Mesendoderm (in vitro differentiated cells): ENCODE measurements around the gene ERC1.

ENCODE experiments used
- DNase-seq: peaks from one replicate; pipeline ENCODE4 v3.0.0; 2013
- H2AK5ac ChIP-seq: 2 replicates; pipeline ENCODE4 v1.6.1; 2013; ENCODE audit warnings: low read length, inconsistent platforms
- H2BK120ac ChIP-seq: 2 replicates; pipeline ENCODE4 v1.6.1; 2013; ENCODE audit warnings: low read depth, mild to moderate bottlenecking, low read length, moderate library complexity, mixed read lengths
- H2BK15ac ChIP-seq: replicated peaks from 2 replicates; pipeline ENCODE4 v1.6.1; 2013; ENCODE audit warnings: low read depth, mild to moderate bottlenecking, moderate library complexity
- H2BK5ac ChIP-seq: 2 replicates; pipeline ENCODE4 v1.6.1; 2013; ENCODE audit warnings: low read length, inconsistent platforms
- H3K18ac ChIP-seq: 2 replicates; pipeline ENCODE4 v1.6.1; 2013; ENCODE audit warnings: mild to moderate bottlenecking, low read length, mixed read lengths
- H3K23ac ChIP-seq: one replicate; pipeline ENCODE4 v1.6.1; 2013; ENCODE audit warnings: low read length
- H3K27ac ChIP-seq: 2 replicates; pipeline ENCODE4 v1.5.1; 2013; ENCODE audit warnings: low read depth, mild to moderate bottlenecking, inconsistent platforms, low read length, moderate library complexity
- H3K27me3 ChIP-seq: 2 replicates; pipeline ENCODE4 v1.6.1; 2013; ENCODE audit warnings: low read length, control low read depth, mild to moderate bottlenecking, inconsistent platforms; ENCODE audit not compliant: insufficient read depth, poor library complexity
- H3K36me3 ChIP-seq: 2 replicates; pipeline ENCODE4 v1.6.1; 2013; ENCODE audit warnings: low read length, inconsistent platforms; ENCODE audit not compliant: control insufficient read depth, insufficient read depth
- H3K4ac ChIP-seq: one replicate; pipeline ENCODE4 v1.6.1; 2013; ENCODE audit warnings: low read depth, mild to moderate bottlenecking, low read length, moderate library complexity
- H3K4me1 ChIP-seq: 2 replicates; pipeline ENCODE4 v1.6.1; 2013; ENCODE audit warnings: low read depth, low read length, inconsistent platforms; ENCODE audit not compliant: control insufficient read depth
- H3K4me2 ChIP-seq: 2 replicates; pipeline ENCODE4 v1.6.1; 2013; ENCODE audit warnings: low read length
- H3K4me3 ChIP-seq: 2 replicates; pipeline ENCODE4 v1.5.1; 2013; ENCODE audit warnings: mild to moderate bottlenecking, low read length
- H3K56ac ChIP-seq: one replicate; pipeline ENCODE4 v1.6.1; 2013; ENCODE audit warnings: low read length
- H3K79me1 ChIP-seq: 2 replicates; pipeline ENCODE4 v1.6.1; 2013; ENCODE audit warnings: low read length, inconsistent platforms
- H3K79me2 ChIP-seq: 2 replicates; pipeline ENCODE4 v1.6.1; 2013; ENCODE audit warnings: mild to moderate bottlenecking, low read length; ENCODE audit not compliant: control insufficient read depth, insufficient read depth
- H3K9ac ChIP-seq: 2 replicates; pipeline ENCODE4 v1.6.1; 2013; ENCODE audit warnings: low read length, inconsistent platforms
- H4K5ac ChIP-seq: one replicate; pipeline ENCODE4 v1.6.1; 2013; ENCODE audit warnings: low read length
- H4K8ac ChIP-seq: one replicate; pipeline ENCODE4 v1.6.1; 2013; ENCODE audit warnings: low read depth, mild to moderate bottlenecking, control low read depth, low read length, moderate library complexity
- WGBS: extraction: QIAGEN DNeasy Blood & Tissue Kit; methylation state at CpG from one replicate; pipeline ENCODE4 v1.1.7; 2013; ENCODE audit warnings: low lambda C conversion rate, missing lambda C conversion rate; ENCODE audit not compliant: insufficient coverage; ENCODE audit errors: extremely low coverage; 5-methylcytosine and 5-hydroxymethylcytosine counted together

ERC1 gene

GRCh38 chr12:1377681-1378080 lies 386.7 kb downstream of the ERC1 start:
- H2BK5ac ChIP-seq, result no peak overlapping the region
- no peak overlapping the region for H3K18ac ChIP-seq
- no peak for DNase-seq
- WGBS, result 100% methylated on average over 1 of the region's 3 CpGs
- no peaks in the 10 kb centered on the region for H3K36me3 ChIP-seq
- no peak overlapping the region for H2BK15ac ChIP-seq
- no peak overlapping the region for H3K56ac ChIP-seq
- no peak overlapping the region for H4K8ac ChIP-seq
- H3K79me1 ChIP-seq, result no peaks in the 10 kb centered on the region
- H3K4ac ChIP-seq, result no peak overlapping the region
- no peak overlapping the region for H3K23ac ChIP-seq
- H4K5ac ChIP-seq, result no peak overlapping the region
- H2AK5ac ChIP-seq, result no peak overlapping the region
- no peaks in the 10 kb centered on the region for H3K27me3 ChIP-seq
- no peak overlapping the region for H3K27ac ChIP-seq
- no peaks in the 10 kb centered on the region for H3K4me1 ChIP-seq
- no peak overlapping the region for H3K4me3 ChIP-seq
- no peak overlapping the region for H3K4me2 ChIP-seq
- H2BK120ac ChIP-seq, result no peak overlapping the region
- no peaks in the 10 kb centered on the region for H3K79me2 ChIP-seq
- no peak overlapping the region for H3K9ac ChIP-seq

GRCh38 chr12:1380171-1380851 lies 389.3 kb downstream of the ERC1 start:
- WGBS, result no CpG with 5 or more reads among the region's 12 CpGs
- no peaks in the 10 kb centered on the region for H3K4me1 ChIP-seq
- H2BK120ac ChIP-seq, result no peak overlapping the region
- H3K36me3 ChIP-seq, result no peaks in the 10 kb centered on the region
- H2AK5ac ChIP-seq, result no peak overlapping the region
- no peak overlapping the region for H3K4me3 ChIP-seq
- H3K18ac ChIP-seq, result no peak overlapping the region
- H3K9ac ChIP-seq, result no peak overlapping the region
- H3K4ac ChIP-seq, result no peak overlapping the region
- no peaks in the 10 kb centered on the region for H3K79me2 ChIP-seq
- no peak overlapping the region for H2BK15ac ChIP-seq
- H3K27ac ChIP-seq, result no peak overlapping the region
- no peak for DNase-seq
- H3K23ac ChIP-seq, result no peak overlapping the region
- H4K8ac ChIP-seq, result no peak overlapping the region
- H3K27me3 ChIP-seq, result no peaks in the 10 kb centered on the region
- no peaks in the 10 kb centered on the region for H3K79me1 ChIP-seq
- H3K4me2 ChIP-seq, result no peak overlapping the region
- H4K5ac ChIP-seq, result no peak overlapping the region
- H2BK5ac ChIP-seq, result no peak overlapping the region
- no peak overlapping the region for H3K56ac ChIP-seq

- 100% methylated on average over 2 of the region's 6 CpGs for WGBS
- no peak for DNase-seq
- Histone ChIP-seq H4K8ac (no peak overlapping the region), H3K4me3 (no peak overlapping the region), H3K27me3 (no peaks in the 10 kb centered on the region), H2BK15ac (no peak overlapping the region), H3K36me3 (no peaks in the 10 kb centered on the region), H2BK120ac (no peak overlapping the region), H2AK5ac (no peak overlapping the region), H3K23ac (no peak overlapping the region), H3K4me2 (no peak overlapping the region), H3K4me1 (no peaks in the 10 kb centered on the region), H3K79me1 (no peaks in the 10 kb centered on the region), H3K9ac (no peak overlapping the region), H3K18ac (no peak overlapping the region), H3K4ac (no peak overlapping the region), H3K56ac (no peak overlapping the region), H3K79me2 (no peaks in the 10 kb centered on the region), H4K5ac (no peak overlapping the region), H3K27ac (no peak overlapping the region), H2BK5ac (no peak overlapping the region)
These were observed 391.1 kb downstream of the ERC1 start for GRCh38 chr12:1382151-1382550.

- H3K23ac ChIP-seq, result no peak overlapping the region
- H3K4me1 ChIP-seq, result no peaks in the 10 kb centered on the region
- H2AK5ac ChIP-seq, result no peak overlapping the region
- no peak overlapping the region for H4K5ac ChIP-seq
- H3K27me3 ChIP-seq, result no peaks in the 10 kb centered on the region
- no peak overlapping the region for H3K27ac ChIP-seq
- no CpG with 5 or more reads among the region's 4 CpGs for WGBS
- no peak overlapping the region for H3K18ac ChIP-seq
- no peak for DNase-seq
- H2BK5ac ChIP-seq, result no peak overlapping the region
- no peak overlapping the region for H2BK120ac ChIP-seq
- no peaks in the 10 kb centered on the region for H3K79me1 ChIP-seq
- H3K4me3 ChIP-seq, result no peak overlapping the region
- H4K8ac ChIP-seq, result no peak overlapping the region
- no peaks in the 10 kb centered on the region for H3K79me2 ChIP-seq
- no peak overlapping the region for H3K9ac ChIP-seq
- H2BK15ac ChIP-seq, result no peak overlapping the region
- H3K56ac ChIP-seq, result no peak overlapping the region
- no peak overlapping the region for H3K4me2 ChIP-seq
- no peak overlapping the region for H3K4ac ChIP-seq
- no peaks in the 10 kb centered on the region for H3K36me3 ChIP-seq
These were observed 391.8 kb downstream of the ERC1 start for GRCh38 chr12:1382826-1383225.

GRCh38 chr12:1383758-1384157 lies 392.7 kb downstream of the ERC1 start:
- Histone ChIP-seq H3K4me2 (no peak overlapping the region), H4K8ac (no peak overlapping the region), H3K27me3 (no peaks in the 10 kb centered on the region), H3K18ac (no peak overlapping the region), H3K9ac (no peak overlapping the region), H2BK120ac (no peak overlapping the region), H3K4ac (no peak overlapping the region), H3K23ac (no peak overlapping the region), H2BK5ac (no peak overlapping the region), H3K4me1 (no peaks in the 10 kb centered on the region), H4K5ac (no peak overlapping the region), H3K27ac (no peak overlapping the region), H3K56ac (no peak overlapping the region), H3K79me2 (no peaks in the 10 kb centered on the region), H2BK15ac (no peak overlapping the region), H3K36me3 (no peaks in the 10 kb centered on the region), H2AK5ac (no peak overlapping the region), H3K79me1 (no peaks in the 10 kb centered on the region), H3K4me3 (no peak overlapping the region)
- DNase-seq, result no peak
- no CpG with 5 or more reads among the region's 4 CpGs for WGBS

GRCh38 chr12:1384910-1385309 lies 393.9 kb downstream of the ERC1 start:
- Histone ChIP-seq H3K4me3 (no peak overlapping the region), H3K27ac (no peak overlapping the region), H3K4me2 (no peak overlapping the region), H3K79me1 (no peaks in the 10 kb centered on the region), H3K4me1 (no peaks in the 10 kb centered on the region), H3K56ac (no peak overlapping the region), H3K9ac (no peak overlapping the region), H4K8ac (no peak overlapping the region), H3K79me2 (no peaks in the 10 kb centered on the region), H2BK5ac (no peak overlapping the region), H3K27me3 (no peaks in the 10 kb centered on the region), H3K4ac (no peak overlapping the region), H3K36me3 (no peaks in the 10 kb centered on the region), H2BK15ac (no peak overlapping the region), H2BK120ac (no peak overlapping the region), H2AK5ac (no peak overlapping the region), H3K18ac (no peak overlapping the region), H3K23ac (no peak overlapping the region), H4K5ac (no peak overlapping the region)
- DNase-seq, result no peak
- no CpG with 5 or more reads among the region's 4 CpGs for WGBS
